NCI-H1105 (cell line): ENCODE results near the gene PRC1.
A peak's percentile ranks its signal among the peaks of the same experiment; 100 is the strongest.
"Not testable (repeated sequence)": the region's sequence is repeated elsewhere in the genome, so short reads cannot be mapped to it uniquely, and the experiment has no call there.

ENCODE experiments used
- DNase-seq: peaks from one replicate; lab custom pipeline; 2025; lab: John Stamatoyannopoulos, UW

PRC1 gene

GRCh38 chr15:90934256-90934948 lies 59.9 kb downstream of the PRC1 start:
- peak; percentile 66 for DNase-seq

DNA sequence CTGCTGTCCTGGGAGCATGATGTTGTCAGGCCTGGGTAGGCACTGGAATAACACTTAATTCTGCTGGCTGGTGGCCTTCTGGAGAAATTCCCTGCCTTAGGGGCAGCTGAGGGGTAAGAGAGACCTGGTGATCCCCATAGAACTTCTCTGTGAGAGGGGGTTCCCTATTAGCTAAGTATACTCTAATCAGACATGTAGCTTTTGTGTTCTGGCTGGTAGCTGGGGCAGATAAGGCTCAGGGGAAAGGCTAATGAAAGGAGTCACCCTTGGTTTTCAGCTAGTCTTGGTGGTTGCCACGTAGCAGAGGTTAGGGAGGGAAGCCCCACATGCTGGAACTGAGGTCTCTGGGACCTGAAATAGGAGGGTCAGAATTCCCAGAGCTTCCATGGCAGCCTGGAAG lies 61.0 kb downstream of the PRC1 start:
- DNase-seq = no peak

- DNase-seq = no peak
Observed at GRCh38 chr15:90932660-90932991, 61.7 kb downstream of the PRC1 start.

DNA sequence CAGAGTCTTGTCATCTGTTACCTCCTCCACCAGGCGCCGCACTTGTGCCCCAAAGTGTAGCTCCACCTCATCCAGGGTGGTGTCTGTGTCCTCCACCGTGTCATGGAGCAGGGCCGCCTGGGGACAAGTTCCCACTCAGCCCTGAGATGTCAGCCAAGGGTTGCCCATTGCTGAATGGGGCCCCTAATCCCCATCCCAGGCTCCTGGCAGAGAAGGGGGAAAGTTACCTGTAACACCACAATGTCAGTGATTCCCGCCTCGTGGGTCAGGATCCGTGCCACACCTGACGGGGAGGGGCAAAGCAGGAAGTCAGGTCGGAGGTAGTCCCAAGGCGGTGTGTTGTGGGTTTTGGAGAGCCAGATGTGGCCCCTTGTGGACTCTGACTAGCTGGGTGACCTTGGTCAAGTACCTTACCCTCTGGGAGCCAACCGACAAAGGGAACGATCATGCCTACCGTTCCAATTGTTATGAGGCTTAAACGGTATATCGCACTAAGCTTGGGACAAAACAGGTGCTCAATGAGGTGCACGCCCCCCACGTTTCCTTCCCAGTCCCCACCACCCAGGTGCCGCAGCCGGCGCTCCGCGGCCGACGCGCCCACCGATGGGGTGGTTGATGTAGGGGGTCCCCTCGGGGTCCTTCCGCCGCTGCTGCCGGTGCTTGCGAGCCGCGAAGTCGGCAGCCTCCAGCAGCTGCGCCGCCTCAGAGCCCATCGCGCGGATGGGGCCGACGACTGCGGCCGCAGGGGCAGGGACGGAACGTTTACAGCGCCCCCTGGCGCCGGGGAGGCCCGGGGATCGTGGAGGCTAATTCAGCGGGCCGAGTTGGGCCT lies 62.3 kb downstream of the PRC1 start, which contains the start of gene HDDC3:
HDDC3 (minus strand) TSS at position 722 of the 832 bp plus-strand sequence; CDS start at position 713, 9 bp downstream.
- peak; percentile 71 for DNase-seq

DNA sequence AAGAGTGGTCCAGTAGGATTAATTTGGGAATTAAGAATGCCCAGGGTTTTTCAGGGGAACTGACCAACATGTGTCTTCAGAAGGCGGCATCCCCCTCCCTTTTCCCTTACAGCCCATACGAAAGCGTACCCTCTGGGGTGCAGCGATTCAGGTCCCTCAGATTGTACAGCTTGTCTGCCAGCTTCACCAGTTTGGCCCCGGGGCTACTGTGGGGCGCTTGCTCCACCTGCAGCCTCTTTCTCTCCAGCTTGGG lies 62.8 kb downstream of the PRC1 start:
- no peak for DNase-seq

DNA sequence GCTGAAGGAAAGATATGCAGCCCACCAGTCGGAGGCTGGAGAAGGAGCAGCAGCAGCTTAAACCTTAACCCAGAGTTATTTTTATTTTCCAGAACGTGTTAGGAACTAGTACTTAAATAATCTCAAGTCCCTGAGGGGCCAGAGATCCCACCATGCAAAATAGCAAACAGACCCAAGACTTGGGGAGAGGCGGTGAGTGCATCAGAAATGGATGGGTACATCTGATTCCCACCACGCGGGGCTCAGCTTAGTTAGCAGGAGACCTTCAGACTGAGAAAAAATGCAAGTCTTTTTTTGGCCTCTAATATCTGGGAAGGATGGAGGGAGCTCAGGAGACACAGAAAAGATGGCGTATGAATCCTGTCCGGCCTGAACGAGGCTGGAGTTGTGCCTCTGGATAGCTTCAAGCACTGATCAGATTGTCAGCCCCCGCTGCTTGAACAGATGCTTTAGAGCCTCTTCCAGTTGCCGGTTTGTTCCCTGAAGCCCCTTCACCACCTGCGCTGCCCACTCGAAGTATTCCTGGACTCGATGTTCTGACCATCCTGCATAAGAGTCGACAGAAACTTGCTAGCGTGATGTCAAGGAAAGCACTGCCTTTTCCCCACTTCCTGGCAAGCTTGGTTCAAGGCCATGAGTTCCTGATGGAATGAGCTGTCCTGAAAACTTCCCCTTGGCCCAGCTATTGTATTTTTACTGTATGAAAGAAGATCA lies 63.3 kb downstream of the PRC1 start:
- no peak for DNase-seq

DNA sequence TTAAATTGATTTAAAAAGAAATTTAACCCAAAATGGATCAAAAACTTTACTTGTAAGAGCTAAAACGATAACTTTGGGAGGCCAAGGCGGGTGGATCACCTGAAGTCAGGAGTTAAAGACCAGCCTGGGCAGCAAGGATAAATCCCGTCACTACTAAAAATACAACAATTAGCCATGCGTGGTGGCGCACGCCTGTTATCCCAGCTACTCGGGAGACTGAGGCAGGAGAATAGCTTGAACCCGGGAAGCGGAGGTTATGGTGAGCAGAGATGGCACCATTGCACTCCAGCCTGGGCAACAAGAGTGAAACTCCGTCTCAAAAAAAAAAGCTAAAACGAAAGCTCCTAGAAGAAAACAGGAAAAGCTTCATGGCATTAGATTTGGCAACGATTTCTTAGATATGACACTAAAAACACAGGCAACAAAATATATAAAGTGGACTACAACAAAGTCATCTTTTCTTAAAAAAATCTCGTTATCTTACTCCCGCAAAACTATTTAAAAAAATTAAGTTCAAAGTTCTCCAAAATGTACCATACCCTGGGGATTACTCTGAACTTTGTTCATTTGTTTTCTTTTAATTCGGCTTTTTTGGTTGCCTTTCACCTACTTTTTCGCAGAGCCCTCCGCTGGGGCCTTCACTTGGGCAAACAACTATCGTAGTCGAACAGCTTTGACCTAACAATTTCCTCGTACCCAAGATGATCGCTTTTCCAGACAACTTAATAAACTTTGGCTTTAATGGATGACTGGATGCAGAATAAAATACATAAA lies 64.9 kb downstream of the PRC1 start:
- no peak for DNase-seq

GRCh38 chr15:90928106-90928505 lies 66.2 kb downstream of the PRC1 start:
- not testable (repeated sequence) for DNase-seq

- not testable (repeated sequence) for DNase-seq
Observed at GRCh38 chr15:90926766-90927165, 67.6 kb downstream of the PRC1 start.

- no peak for DNase-seq
Observed at GRCh38 chr15:90924375-90924774, 70.0 kb downstream of the PRC1 start.

DNA sequence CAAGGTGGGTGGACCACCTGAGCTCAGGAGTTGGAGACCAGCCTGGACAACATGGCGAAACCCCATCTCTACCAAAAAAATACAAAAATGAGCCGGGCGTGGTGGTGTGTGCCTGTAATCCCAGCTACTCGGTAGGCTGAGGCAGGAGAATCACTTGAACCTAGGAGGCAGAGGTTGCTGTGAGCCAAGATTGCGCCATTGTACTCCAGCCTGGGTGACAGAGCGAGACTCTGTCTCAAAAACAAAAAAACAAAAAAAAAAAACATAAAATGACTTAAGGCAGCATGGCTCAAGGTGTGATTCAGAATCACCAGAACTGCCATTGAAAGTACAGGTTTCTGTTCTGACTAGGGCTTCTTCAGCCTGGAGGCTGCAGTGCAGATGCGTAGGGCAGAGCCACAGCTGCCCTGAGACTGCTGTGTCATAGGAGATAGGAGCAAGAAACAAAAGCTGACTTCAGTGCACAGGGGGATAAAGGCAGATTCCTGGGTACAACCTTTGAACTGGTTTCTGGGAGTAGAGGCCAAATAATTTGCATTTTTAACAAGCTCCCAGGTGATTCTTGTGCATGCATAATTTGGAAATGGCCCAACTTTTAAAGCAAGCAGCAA lies 71.5 kb downstream of the PRC1 start:
- DNase-seq = not testable (repeated sequence)

- no peak for DNase-seq
Observed at GRCh38 chr15:90921887-90922286, 72.4 kb downstream of the PRC1 start.

GRCh38 chr15:90918835-90919234 lies 75.5 kb downstream of the PRC1 start:
- DNase-seq = no peak

- no peak for DNase-seq
Observed at GRCh38 chr15:90918034-90918788, 76.1 kb downstream of the PRC1 start.

DNA sequence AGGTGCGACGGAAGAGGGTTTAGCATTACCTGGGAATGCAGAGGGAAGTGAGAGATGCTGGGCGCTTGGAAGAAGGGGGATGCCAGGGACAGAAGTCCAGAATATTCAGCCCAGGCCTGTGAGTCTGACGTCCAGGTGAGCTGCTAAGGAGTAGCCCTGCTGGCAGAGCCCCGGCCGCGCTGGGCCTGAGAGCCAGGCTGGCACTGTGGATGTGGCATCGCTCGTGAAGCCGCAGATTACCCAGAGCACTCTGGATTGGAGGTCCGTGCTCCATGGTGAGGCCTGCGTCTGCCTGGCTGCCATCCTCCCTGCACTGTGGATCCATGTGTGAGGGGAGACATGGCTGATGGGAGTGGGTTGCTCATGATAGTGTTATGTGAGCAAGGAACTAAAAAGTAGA lies 76.8 kb downstream of the PRC1 start:
- DNase-seq = no peak

DNA sequence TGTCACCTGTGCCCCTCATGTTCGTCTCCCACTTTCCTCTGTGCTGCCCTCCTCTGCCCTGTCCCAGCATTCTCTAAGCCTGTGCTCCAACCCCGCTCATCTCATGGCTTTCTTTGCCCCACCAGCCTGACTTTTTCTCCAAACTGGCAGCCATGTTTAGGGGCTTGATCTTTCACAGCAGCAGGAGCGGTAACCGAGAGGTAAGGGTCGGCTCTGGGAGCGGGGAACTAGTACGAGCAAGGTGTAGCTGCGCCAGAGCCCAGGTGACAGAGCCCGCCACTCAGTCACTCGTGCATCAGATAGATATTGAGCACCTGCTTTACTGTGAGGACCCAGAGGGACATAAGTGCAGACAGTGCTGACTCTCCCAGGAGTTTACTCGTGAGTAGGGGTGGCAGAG lies 77.9 kb downstream of the PRC1 start:
- no peak for DNase-seq
